NCI-H748 treated with DMSO at 0.1 percent for 48 hours (cell line): ENCODE data around the gene C12orf75.
"Not testable (repeated sequence)": the region's sequence is repeated elsewhere in the genome, so short reads cannot be mapped to it uniquely, and the experiment has no call there.

Experiments
- DNase-seq: peaks from one replicate; lab custom pipeline; 2025; lab: John Stamatoyannopoulos, UW

Gene C12orf75

GRCh38 chr12:105330283-105330930, at the start of gene C12orf75:
Gene C12orf75, plus strand, starts transcription at chr12:105330691. Its CDS starts 201 bp downstream, at chr12:105330892.
- peak; percentile 61 for DNase-seq

- no peak for DNase-seq
Observed at GRCh38 chr12:105280966-105281693, 49.4 kb upstream of the C12orf75 start.

- no peak for DNase-seq
Observed at GRCh38 chr12:105281694-105282049, 48.8 kb upstream of the C12orf75 start.

GRCh38 chr12:105285378-105285777, 45.1 kb upstream of the C12orf75 start:
- no peak for DNase-seq

DNA sequence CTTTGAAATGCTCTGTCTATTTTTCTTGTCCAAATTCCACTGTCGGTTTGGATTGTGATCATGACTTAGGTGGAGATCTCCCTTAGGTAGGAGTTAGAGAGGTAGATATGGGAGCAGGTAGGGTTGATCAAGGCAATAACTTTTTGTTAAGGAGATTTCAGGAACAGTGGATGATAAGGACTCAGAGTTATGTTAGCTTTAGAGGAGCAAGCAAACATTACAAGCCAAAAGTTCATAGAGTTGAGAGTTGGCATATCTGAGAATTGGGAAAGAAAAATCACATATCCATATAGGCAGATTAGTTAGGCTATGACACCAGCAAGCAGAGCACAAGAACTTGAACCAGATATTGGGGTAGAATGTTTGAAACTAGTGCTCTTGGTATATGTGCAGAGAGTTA, 43.1 kb upstream of the C12orf75 start:
- DNase-seq = no peak

GRCh38 chr12:105288311-105288996, 42.0 kb upstream of the C12orf75 start:
- no peak for DNase-seq

DNA sequence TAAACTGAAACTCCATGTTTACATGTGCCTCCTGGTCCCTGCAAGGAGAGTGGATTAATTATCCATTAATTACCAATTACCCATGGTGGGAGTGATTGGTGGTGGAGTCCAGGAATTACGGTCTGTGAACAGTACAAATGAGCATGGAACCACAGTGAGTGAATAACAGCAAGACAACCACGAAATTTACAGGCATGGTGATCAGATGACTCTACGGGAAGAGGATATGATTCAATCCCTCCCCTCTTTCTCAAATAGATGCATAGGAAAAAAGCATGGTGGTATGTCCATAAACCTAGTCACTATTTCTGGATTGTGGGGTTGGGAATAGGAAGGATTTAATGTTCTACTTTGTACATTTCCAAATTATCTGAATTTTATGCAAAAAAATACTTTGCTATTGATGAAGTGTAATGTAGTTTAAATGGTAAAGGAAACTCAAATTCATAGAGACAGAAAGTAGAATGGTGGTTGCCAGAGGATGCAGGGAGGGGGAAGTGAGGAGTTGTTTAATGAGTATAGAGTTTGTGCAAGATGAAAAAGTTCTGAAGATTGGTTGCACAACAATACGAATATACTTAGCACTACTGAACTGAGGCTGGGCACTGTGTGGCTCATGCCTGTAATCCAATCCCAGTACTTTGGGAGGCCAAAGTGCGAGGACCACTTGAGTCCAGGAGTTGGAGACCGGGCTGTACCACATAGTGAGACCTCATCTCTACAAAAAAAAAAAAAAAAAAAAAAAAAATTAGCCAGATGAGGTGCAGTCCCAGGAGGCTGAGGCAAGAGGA, 41.2 kb upstream of the C12orf75 start:
- DNase-seq = no peak

DNA sequence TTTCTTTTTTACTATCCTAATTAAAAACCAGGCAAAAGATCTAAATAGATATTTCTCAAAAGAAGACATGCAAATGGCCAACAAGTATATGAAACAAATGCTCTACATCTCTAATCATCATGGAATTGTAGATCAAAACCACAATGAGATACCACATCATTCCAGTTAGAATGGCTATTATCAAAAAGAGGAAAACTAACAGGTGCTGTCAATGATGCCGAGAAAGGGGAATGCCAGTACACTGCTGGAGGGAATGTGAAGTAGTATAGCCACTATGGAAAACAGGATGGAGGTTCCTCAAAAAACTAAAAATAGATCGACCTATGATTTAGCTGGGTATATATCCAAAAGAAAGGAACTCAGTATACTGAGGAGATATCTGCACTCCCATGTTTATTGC, 39.0 kb upstream of the C12orf75 start:
- no peak for DNase-seq

- DNase-seq = no peak
Observed at GRCh38 chr12:105292705-105293104, 37.8 kb upstream of the C12orf75 start.

DNA sequence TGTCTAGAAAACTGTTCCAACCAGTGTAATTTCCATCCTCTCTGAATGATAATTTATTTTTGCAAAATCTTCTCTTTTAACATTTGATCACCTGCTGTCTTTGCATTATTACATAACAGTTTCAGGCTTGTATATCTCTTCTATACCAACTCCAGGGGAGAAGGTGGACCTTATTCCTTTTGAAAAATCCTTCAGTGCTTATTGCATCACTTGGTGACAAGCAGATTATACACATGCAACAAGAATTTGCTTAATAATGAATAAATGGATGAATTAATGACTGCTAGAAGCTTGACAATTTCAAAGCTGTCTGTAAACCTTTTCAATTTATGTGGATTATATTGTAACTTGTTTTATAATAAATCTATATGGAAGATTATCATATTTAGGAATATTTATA, 37.3 kb upstream of the C12orf75 start:
- no peak for DNase-seq

GRCh38 chr12:105294161-105294560, 36.3 kb upstream of the C12orf75 start:
- no peak for DNase-seq

GRCh38 chr12:105294886-105295479, 35.5 kb upstream of the C12orf75 start:
- DNase-seq = no peak

- DNase-seq = no peak
Observed at GRCh38 chr12:105296116-105297089, 34.1 kb upstream of the C12orf75 start.

DNA sequence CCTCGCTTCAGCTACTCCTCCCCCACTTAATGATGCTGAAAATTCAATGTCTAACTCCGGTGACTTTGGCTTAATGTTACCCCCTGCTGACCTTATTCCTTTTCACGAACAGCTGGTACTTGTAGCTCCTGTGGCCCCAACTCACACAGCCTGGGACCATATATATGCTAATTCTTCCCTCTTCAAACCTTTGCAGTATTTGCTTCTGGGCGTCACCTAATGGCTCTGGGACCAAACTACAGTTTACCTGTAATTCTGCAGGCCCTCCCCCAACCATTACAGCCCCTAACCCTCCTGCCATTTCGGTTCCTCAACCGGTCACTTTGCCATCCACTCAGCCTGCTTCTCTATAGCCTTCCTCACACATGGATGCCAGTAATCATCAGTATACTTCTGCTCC, 29.6 kb upstream of the C12orf75 start:
- no peak for DNase-seq

DNA sequence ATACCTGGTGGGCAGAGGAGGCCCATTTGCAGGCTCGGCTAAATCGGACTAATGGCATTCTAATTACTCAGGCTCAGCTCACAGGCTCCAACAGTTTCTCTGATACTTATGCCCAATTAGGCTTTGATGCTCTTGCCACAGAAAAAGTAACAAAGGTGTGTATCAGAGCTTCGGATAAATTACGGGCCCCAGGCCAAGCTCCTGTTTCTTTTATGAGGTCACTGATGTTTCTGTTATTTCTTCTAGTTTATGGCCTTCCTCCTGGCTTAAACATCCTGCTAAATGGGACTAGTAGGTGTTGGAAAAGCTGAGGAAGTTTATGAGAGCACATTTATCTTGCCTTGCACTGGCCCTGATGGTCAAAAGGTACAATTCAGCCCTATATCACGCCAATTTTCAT, 28.8 kb upstream of the C12orf75 start:
- DNase-seq = no peak

- DNase-seq = not testable (repeated sequence)
Observed at GRCh38 chr12:105302986-105303385, 27.5 kb upstream of the C12orf75 start.

DNA sequence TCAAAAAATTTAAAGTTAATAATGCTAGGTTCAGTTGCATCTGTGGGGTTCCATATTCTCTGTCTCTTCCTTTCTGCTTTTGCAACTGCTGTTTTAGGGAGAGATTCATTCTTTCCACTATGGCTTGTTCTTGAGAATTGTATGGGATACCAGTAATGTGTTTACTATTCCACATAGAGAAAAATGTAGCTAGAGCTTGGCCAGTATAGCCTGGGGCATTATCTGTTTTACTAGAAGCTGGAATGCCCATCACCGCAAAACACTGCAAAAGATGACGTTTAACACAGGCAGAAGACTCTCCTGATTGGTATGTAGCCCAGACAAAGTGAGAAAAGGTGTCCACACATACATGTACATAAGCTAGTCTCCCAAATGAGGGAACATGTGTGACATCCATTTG, 25.9 kb upstream of the C12orf75 start:
- not testable (repeated sequence) for DNase-seq

GRCh38 chr12:105307601-105308314, 22.7 kb upstream of the C12orf75 start:
- not testable (repeated sequence) for DNase-seq

- not testable (repeated sequence) for DNase-seq
Observed at GRCh38 chr12:105308839-105309238, 21.7 kb upstream of the C12orf75 start.

DNA sequence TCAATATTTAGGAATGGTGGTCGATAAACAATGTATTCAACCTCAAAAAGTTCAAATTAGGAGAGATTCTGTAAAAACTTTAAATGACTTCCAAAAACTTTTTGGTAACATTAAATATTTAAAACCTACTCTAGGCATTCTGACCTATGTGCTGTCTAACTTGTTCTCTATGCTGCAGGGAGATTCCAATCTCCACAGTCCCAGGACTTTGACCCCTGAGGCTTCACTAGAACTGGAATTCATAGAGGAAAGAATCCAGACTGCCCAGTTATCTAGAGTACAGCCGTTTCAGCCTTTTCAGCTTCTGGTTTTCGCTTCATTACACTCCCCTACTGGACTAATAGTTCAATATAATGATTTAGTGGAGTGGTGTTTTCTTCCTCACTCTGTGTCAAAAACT, 21.1 kb upstream of the C12orf75 start:
- not testable (repeated sequence) for DNase-seq
